D341Med (cell line): ENCODE results near the gene C21orf91.

Experiments
- DNase-seq: peaks from one replicate; pipeline ENCODE4 v3.0.0; 2012; ENCODE audit warnings: low spot score

Gene C21orf91

GRCh38 chr21:17797967-17798366 is 21.2 kb downstream of the C21orf91 start:
- DNase-seq = no peak

- no peak for DNase-seq
Measured at GRCh38 chr21:17796503-17796902, 22.7 kb downstream of the C21orf91 start.

GRCh38 chr21:17796037-17796403 is 23.1 kb downstream of the C21orf91 start:
- DNase-seq = no peak

- no peak for DNase-seq
Measured at GRCh38 chr21:17795146-17796036, 23.8 kb downstream of the C21orf91 start.

- DNase-seq = no peak
Measured at GRCh38 chr21:17794518-17795145, 24.5 kb downstream of the C21orf91 start.

GRCh38 chr21:17793246-17794123 is 25.7 kb downstream of the C21orf91 start:
- no peak for DNase-seq

- DNase-seq = no peak
Measured at GRCh38 chr21:17789656-17790055, 29.5 kb downstream of the C21orf91 start.

- no peak for DNase-seq
Measured at GRCh38 chr21:17789069-17789468, 30.1 kb downstream of the C21orf91 start.

- DNase-seq = no peak
Measured at GRCh38 chr21:17786851-17787181, 32.3 kb downstream of the C21orf91 start.

- no peak for DNase-seq
Measured at GRCh38 chr21:17786071-17786850, 32.9 kb downstream of the C21orf91 start.

- DNase-seq = no peak
Measured at GRCh38 chr21:17785403-17785788, 33.8 kb downstream of the C21orf91 start.

- DNase-seq = no peak
Measured at GRCh38 chr21:17784604-17785402, 34.4 kb downstream of the C21orf91 start.

- no peak for DNase-seq
Measured at GRCh38 chr21:17784180-17784598, 35.0 kb downstream of the C21orf91 start.

- no peak for DNase-seq
Measured at GRCh38 chr21:17783481-17784179, 35.5 kb downstream of the C21orf91 start.

GRCh38 chr21:17783003-17783402 is 36.2 kb downstream of the C21orf91 start:
- DNase-seq = no peak

GRCh38 chr21:17782051-17782450 is 37.1 kb downstream of the C21orf91 start:
- no peak for DNase-seq

GRCh38 chr21:17781524-17781923 is 37.6 kb downstream of the C21orf91 start:
- DNase-seq = no peak

GRCh38 chr21:17780539-17780938 is 38.6 kb downstream of the C21orf91 start:
- DNase-seq = no peak

GRCh38 chr21:17779980-17780379 is 39.2 kb downstream of the C21orf91 start:
- no peak for DNase-seq

GRCh38 chr21:17779496-17779895 is 39.7 kb downstream of the C21orf91 start:
- DNase-seq = no peak
